Left ventricle myocardium inferior (tissue), 1 donor: ENCODE data around the gene TAGLN. TPM values are rescaled to one million over a fixed set of nuclear protein-coding genes. Genes with fewer than 3 reads are reported as not detected.

ENCODE experiments used
- DNase-seq: peaks from one replicate; pipeline ENCODE4 v3.0.0-alpha.2; 2020
- H3K27ac ChIP-seq: fragments of 200-600 bp; replicated peaks from 2 replicates; pipeline ENCODE4 v1.8.0; 2021
- H3K27me3 ChIP-seq: fragments of 200-600 bp; 2 replicates; pipeline ENCODE4 v1.8.0; 2021; ENCODE audit warnings: low read depth
- H3K36me3 ChIP-seq: fragments of 200-600 bp; 2 replicates; pipeline ENCODE4 v1.8.0; 2021
- H3K4me1 ChIP-seq: fragments of 200-600 bp; 2 replicates; pipeline ENCODE4 v1.8.0; 2021
- H3K4me3 ChIP-seq: fragments of 200-600 bp; 2 replicates; pipeline ENCODE4 v1.8.0; 2021; ENCODE audit warnings: mild to moderate bottlenecking, moderate library complexity
- H3K9me3 ChIP-seq: fragments of 200-600 bp; replicated peaks from 2 replicates; pipeline ENCODE4 v1.8.0; 2021
- intact Hi-C: fragments of 100-400 bp; cut with micrococcal nuclease; formaldehyde crosslinking; loops from one replicate; pipeline ENCODE4 v1.11.0; 2022
- total RNA-seq: library from RNA; stranded (reverse); fragmentation: NEBNext Ultra II Directional; extraction: Animal tissue kit (Norgen Biotek cat#: 25700); gene quantifications from one replicate; pipeline ENCODE4 v1.2.1, GENCODE V29; 2021
- TF ChIP-seq, protein P1 (sequence below): fragments of 200-600 bp; IDR thresholded peaks from 2 replicates; pipeline ENCODE4 v1.8.0; 2021; ENCODE audit warnings: antibody characterized with exemption, mild to moderate bottlenecking, borderline replicate concordance
- donor health status: DM: no; HTN: yes; CAD: no; lungs with severe emphysema.

The TAGLN gene
- total RNA-seq, 1 donor from 2014 or later, result 113 TPM

DNA sequence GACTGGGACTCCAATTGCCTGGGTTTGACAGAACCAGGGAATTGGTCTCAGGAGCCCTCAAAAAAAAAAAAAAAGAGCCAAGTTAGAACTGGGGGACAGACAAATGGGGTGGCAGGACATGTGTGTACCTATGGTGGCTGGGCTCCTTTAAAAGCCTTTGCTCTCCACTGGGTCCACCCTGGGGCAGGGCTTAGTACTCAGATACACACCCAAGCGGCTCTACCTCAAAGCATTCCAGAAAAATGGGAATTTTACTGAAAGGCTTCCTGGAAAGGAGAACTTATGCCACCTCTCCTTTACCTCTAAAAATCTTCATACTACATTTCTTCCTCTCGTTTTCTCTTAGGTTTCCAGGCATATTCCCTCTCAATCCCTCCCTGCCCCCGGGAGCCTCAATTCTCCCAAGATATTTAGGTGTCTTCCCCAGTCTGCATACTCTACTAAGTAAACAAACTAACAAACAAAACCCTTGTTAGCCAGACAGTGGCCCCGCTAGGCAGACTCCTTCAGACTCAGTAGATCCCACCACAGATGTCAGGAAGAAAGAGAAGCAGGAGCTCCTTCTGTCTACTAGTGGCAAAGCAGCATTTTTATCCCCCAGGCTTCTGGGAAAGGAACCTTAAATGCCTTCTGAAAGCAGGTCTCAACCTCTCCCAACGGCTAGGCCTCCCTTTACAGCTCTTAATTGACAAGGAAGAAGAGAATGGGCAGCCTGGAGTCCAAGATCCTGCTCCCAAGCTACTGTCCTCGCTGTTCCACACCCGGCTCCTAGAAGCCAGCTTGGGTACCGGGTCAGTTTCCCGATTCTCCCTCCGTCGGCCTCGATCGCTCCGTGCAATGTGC is 32.0 kb downstream of the TAGLN start:
- peak overlapping the region; percentile 99 for H3K27ac ChIP-seq
- no peaks in the 10 kb centered on the region for H3K27me3 ChIP-seq
- no peak for DNase-seq
- peaks cover 37% of the 10 kb centered on the region for H3K36me3 ChIP-seq
- TF ChIP-seq, protein P1, sequence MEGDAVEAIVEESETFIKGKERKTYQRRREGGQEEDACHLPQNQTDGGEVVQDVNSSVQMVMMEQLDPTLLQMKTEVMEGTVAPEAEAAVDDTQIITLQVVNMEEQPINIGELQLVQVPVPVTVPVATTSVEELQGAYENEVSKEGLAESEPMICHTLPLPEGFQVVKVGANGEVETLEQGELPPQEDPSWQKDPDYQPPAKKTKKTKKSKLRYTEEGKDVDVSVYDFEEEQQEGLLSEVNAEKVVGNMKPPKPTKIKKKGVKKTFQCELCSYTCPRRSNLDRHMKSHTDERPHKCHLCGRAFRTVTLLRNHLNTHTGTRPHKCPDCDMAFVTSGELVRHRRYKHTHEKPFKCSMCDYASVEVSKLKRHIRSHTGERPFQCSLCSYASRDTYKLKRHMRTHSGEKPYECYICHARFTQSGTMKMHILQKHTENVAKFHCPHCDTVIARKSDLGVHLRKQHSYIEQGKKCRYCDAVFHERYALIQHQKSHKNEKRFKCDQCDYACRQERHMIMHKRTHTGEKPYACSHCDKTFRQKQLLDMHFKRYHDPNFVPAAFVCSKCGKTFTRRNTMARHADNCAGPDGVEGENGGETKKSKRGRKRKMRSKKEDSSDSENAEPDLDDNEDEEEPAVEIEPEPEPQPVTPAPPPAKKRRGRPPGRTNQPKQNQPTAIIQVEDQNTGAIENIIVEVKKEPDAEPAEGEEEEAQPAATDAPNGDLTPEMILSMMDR, result no peak
- H3K4me3 ChIP-seq, result peak overlapping the region; percentile 99
- no peaks in the 10 kb centered on the region for H3K9me3 ChIP-seq
- intact Hi-C loops, result no loop called here
- peaks cover 49% of the 10 kb centered on the region for H3K4me1 ChIP-seq

DNA sequence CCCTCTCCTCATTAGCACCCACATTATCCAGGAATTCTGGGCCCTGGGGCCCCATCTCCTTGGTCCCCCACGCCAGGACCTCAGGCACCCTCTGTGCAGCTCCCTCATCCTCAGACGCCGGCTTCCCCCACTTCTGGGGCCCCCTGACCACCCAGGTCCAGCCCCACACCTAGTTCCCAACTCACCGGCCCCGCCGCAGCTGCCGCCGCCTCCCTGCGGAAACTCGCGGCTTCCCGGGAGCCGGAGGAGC is 32.6 kb downstream of the TAGLN start, which contains the start of gene PCSK7:
TSS of gene PCSK7 (minus strand) at position 232 of the 250 bp plus-strand sequence. CDS start 2,229 bp downstream, outside the sequence.
- intact Hi-C loops, result no loop called here
- Histone ChIP-seq H3K4me3 (peak within 1 kb of the TSS; percentile 99), H3K4me1 (peaks cover 48% of the 10 kb centered on the region), H3K36me3 (peaks cover 34% of the 10 kb centered on the region), H3K9me3 (no peaks in the 10 kb centered on the region), H3K27ac (peak within 1 kb of the TSS; percentile 99), H3K27me3 (no peaks in the 10 kb centered on the region)
- no peak for DNase-seq
- TF ChIP-seq, protein P1, result no peak

DNA sequence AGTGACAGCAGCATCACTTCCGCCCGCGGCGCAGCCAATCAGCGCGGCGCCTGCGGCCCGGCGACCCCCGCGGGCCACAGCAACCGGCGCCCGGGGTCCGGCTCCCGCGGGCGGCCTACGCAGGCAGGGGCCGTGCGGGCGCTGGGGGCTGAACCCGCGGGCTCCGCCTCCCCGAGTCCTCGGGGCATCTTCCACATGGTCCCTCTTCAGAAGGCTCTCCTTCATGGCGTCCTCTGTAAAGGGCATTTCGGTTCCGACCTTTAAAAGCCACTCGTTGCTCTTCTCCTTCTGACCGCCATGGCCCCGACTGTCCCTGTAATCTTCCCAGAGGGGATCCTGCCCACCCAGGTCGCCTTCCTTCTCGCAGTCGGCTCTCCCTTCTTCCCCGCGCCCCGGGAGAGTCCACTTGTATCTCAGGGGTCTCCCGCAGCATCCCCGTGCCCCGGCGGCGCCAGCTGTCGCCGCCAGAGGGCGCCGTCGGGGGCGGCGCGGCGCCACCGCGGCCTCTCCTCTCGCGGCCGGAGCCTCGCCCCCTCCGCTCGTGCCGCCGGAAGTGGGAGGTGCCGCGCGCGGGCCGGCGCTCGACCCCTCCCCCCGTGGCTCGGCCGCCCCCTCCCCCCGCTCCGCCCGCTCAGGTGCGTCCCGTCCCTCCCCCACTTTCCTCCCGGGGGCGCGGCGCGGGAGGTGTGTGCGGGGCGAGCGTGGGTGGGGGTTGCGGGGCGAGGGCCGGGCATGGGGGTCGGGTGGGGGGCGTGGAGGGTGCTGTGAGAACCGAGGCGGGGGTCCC is 33.1 kb downstream of the TAGLN start, which contains the start of gene RNF214:
TSS of gene RNF214 (plus strand) at position 580 of the 787 bp plus-strand sequence. CDS start 1,602 bp downstream, outside the sequence.
- Histone ChIP-seq H3K36me3 (peaks cover 29% of the 10 kb centered on the region), H3K27ac (peak within 1 kb of the TSS; percentile 99), H3K9me3 (no peaks in the 10 kb centered on the region), H3K4me1 (peaks cover 48% of the 10 kb centered on the region), H3K27me3 (no peaks in the 10 kb centered on the region), H3K4me3 (peak within 1 kb of the TSS; percentile 99)
- TF ChIP-seq, protein P1, result peak; percentile 94
- intact Hi-C loops, result no loop called here
- peak; percentile 83 for DNase-seq

DNA sequence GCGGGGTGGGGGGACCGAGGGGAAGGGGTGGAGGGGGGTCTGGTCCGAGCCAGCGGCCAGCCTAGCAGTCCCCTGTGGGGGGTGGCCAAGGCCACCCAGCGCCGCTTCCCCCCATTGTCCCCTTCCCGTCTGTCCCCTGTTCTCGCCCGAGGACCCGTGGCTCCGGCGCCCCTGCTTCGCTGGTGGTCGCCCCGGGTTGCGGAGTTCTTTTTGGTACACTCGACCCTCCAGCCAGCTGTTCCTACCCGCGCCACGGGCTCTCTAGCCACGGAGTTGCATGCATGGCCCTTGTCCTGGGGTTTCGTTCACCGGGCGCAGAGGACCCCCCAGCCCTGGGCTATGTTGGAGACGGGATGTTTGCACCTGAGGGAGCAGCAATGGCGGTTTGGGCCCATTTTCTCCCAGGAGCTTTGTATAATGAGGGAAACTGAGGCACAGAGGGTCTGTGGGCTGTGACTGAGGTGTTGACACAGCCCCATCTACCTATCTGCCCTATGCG is 33.8 kb downstream of the TAGLN start:
- no peak for DNase-seq
- intact Hi-C loops, result no loop called here
- Histone ChIP-seq H3K4me3 (peak overlapping the region; percentile 99), H3K27ac (peak overlapping the region; percentile 99), H3K36me3 (peaks cover 22% of the 10 kb centered on the region), H3K27me3 (no peaks in the 10 kb centered on the region), H3K4me1 (peaks cover 48% of the 10 kb centered on the region), H3K9me3 (no peaks in the 10 kb centered on the region)
- TF ChIP-seq, protein P1, result no peak

DNA sequence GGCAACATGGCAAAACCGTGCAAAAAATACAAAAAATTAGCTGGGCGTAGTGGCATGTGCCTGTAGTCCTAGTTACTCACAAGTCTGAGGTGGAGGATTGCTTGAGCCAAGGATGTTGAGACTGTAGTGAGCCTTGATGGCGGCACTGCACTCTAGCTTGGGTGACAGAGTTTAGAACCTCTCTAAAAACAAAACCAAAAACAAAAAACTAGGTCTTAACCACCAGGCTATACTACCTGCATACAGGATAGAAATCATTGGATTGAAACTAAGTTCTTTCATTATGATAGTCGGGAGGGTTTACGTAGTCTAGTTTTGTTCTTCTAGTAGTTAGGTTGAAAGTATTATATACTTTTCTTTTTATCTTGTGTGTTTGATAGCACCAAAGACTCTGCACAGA is 39.1 kb downstream of the TAGLN start:
- no peak for DNase-seq
- Histone ChIP-seq H3K4me3 (no peak overlapping the region), H3K36me3 (peaks cover 49% of the 10 kb centered on the region), H3K27me3 (no peaks in the 10 kb centered on the region), H3K4me1 (peaks cover 16% of the 10 kb centered on the region), H3K27ac (no peak overlapping the region), H3K9me3 (no peaks in the 10 kb centered on the region)
- intact Hi-C loops, result no loop called here
- TF ChIP-seq, protein P1, result no peak
